ENCODE results near the gene EVPLL. TPM values are rescaled to one million over a fixed set of nuclear protein-coding genes. Genes with fewer than 3 reads are reported as not detected.
"Not testable (repeated sequence)": the region's sequence is repeated elsewhere in the genome, so short reads cannot be mapped to it uniquely, and the experiment has no call there.

EVPLL gene
- total and polyA plus RNA-seq, 4 donors = 1.1 to 4.3 (median 3.0) TPM

GRCh38 chr17:18374216-18374615, 3.4 kb upstream of the EVPLL start:
- Histone ChIP-seq H3K4me3 (no peak overlapping the region), H3K9ac (ENCODE audit: insufficient read depth in 1 of 2, low read length in 2 of 2) (no peak overlapping the region), H3K27me3 (ENCODE audit: control insufficient read depth in 3 of 3, insufficient read depth in 3 of 3, low read length in 2 of 3) (no peaks in the 10 kb centered on the region), H3K36me3 (ENCODE audit: control insufficient read depth in 4 of 4, insufficient read depth in 4 of 4, low read length in 4 of 4) (no peaks in the 10 kb centered on the region), H3K4me1 (ENCODE audit: control insufficient read depth in 5 of 5, insufficient read depth in 5 of 5, low read length in 5 of 5) (peaks cover 0 to 3% (median 0%) of the 10 kb centered on the region in 5 donors), H3K27ac (ENCODE audit: low read depth in 1 of 2, low read length in 1 of 2) (no peak overlapping the region), H3K9me3 (ENCODE audit: control insufficient read depth in 4 of 4, insufficient read depth in 3 of 4, low read length in 3 of 4) (no peaks in the 10 kb centered on the region)
- DNase-seq (no peak), ATAC-seq (ENCODE audit: insufficient read depth, low FRiP score) (no peak)
- TF ChIP-seq, protein P1, sequence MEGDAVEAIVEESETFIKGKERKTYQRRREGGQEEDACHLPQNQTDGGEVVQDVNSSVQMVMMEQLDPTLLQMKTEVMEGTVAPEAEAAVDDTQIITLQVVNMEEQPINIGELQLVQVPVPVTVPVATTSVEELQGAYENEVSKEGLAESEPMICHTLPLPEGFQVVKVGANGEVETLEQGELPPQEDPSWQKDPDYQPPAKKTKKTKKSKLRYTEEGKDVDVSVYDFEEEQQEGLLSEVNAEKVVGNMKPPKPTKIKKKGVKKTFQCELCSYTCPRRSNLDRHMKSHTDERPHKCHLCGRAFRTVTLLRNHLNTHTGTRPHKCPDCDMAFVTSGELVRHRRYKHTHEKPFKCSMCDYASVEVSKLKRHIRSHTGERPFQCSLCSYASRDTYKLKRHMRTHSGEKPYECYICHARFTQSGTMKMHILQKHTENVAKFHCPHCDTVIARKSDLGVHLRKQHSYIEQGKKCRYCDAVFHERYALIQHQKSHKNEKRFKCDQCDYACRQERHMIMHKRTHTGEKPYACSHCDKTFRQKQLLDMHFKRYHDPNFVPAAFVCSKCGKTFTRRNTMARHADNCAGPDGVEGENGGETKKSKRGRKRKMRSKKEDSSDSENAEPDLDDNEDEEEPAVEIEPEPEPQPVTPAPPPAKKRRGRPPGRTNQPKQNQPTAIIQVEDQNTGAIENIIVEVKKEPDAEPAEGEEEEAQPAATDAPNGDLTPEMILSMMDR (IDR thresholded peaks at IDR 0.05; ENCODE audit: control extremely low read depth, extremely low read depth) = no peak
- whole genome bisulfite sequencing, 2 donors = 84 to 96% methylated on average over 7 of the region's 7 CpGs

DNA sequence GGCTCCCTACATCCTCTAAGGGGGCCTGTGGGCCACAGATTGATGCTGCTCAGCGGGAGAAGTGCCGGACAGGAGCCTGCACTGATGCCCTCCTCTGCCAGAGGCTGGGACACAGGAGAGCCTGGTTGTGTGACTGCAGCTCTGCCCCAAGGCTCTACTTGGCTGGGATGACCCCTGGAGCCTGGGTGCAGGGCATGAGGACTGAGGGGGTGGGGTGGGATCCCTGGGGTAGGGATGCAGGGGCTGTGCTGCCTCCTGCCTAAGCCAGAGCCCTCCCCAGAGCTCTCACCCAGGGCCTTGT, 577 bp downstream of the EVPLL start:
- H3K4me1 ChIP-seq (ENCODE audit: control insufficient read depth in 5 of 5, insufficient read depth in 5 of 5, low read length in 5 of 5) = peaks cover 0 to 3% (median 0%) of the 10 kb centered on the region in 5 donors
- ATAC-seq (ENCODE audit: insufficient read depth, low FRiP score) (no peak), DNase-seq (no peak)
- 81 to 83% methylated on average over 2 of the region's 2 CpGs for WGBS, 2 donors
- no peak overlapping the region for H3K9ac ChIP-seq (ENCODE audit: insufficient read depth in 1 of 2, low read length in 2 of 2)
- TF ChIP-seq, protein P1 (IDR thresholded peaks at IDR 0.05; ENCODE audit: control extremely low read depth, extremely low read depth) = no peak
- no peaks in the 10 kb centered on the region for H3K36me3 ChIP-seq (ENCODE audit: control insufficient read depth in 4 of 4, insufficient read depth in 4 of 4, low read length in 4 of 4)
- H3K9me3 ChIP-seq (ENCODE audit: control insufficient read depth in 4 of 4, insufficient read depth in 3 of 4, low read length in 3 of 4) = peaks cover 0 to 1% (median 0%) of the 10 kb centered on the region in 4 donors
- no peak overlapping the region for H3K4me3 ChIP-seq
- no peaks in the 10 kb centered on the region for H3K27me3 ChIP-seq (ENCODE audit: control insufficient read depth in 3 of 3, insufficient read depth in 3 of 3, low read length in 2 of 3)
- H3K27ac ChIP-seq (ENCODE audit: low read depth in 1 of 2, low read length in 1 of 2) = peak overlapping the region in 1 of 2 donors; percentile 91

GRCh38 chr17:18378614-18379013, 1.0 kb downstream of the EVPLL start:
- ATAC-seq (ENCODE audit: insufficient read depth, low FRiP score); H3K36me3 ChIP-seq (ENCODE audit: control insufficient read depth in 4 of 4, insufficient read depth in 4 of 4, low read length in 4 of 4); H3K9ac ChIP-seq (ENCODE audit: insufficient read depth in 1 of 2, low read length in 2 of 2); DNase-seq; H3K4me1 ChIP-seq (ENCODE audit: control insufficient read depth in 5 of 5, insufficient read depth in 5 of 5, low read length in 5 of 5); H3K4me3 ChIP-seq; H3K9me3 ChIP-seq (ENCODE audit: control insufficient read depth in 4 of 4, insufficient read depth in 3 of 4, low read length in 3 of 4); H3K27me3 ChIP-seq (ENCODE audit: control insufficient read depth in 3 of 3, insufficient read depth in 3 of 3, low read length in 2 of 3): not testable (repeated sequence)
- WGBS, 2 donors = 72 to 73% methylated on average over 5 of the region's 5 CpGs
- H3K27ac ChIP-seq (ENCODE audit: low read depth in 1 of 2, low read length in 1 of 2) = peak overlapping the region in 1 of 2 donors; percentile 91

DNA sequence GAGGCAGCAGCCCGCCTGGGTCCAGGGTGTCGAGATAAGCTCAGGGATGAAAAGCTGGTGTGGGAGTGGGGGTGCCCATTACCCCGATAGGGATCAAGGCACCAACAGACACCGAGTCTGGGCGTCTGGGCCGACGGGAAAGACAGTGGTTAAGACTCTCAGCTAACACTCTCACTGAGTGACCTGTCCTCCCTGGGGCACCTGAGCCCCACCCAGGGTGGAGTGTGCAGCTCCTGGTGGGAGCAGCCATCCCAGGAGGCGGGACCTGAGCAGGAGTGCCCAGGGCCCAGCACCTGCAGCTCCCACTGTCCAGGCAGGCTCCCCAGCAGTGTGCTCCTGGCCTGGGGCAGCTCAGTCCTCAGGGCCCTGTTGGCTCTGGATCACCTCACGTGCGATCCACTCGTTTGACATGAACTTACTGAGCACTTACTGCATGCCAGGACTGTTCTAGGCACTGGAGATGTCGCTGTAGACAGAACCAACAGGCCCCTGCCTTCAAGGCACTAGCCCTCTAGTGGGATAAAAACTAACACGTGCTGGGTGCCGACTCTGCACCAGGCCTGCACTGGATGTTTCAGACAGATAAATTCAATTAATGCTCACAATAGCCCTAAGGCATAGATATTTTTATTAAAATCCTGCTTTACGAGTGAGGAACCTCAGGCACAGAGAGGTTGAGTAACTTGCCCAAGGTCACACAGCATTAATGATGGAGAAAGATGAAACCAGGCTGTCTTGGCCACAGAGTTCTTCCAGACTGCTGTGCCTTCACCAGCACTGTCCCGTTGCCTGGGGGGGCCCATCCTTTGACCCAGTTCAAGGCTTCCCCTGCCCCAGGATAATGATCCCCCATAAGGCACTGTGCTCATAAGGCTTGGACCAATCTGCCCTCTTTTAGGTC, 1.9 kb downstream of the EVPLL start:
- no peak overlapping the region for H3K4me3 ChIP-seq
- TF ChIP-seq, protein P1 (IDR thresholded peaks at IDR 0.05; ENCODE audit: control extremely low read depth, extremely low read depth) = no peak
- peaks cover 0 to 2% (median 0%) of the 10 kb centered on the region in 3 donors for H3K27me3 ChIP-seq (ENCODE audit: control insufficient read depth in 3 of 3, insufficient read depth in 3 of 3, low read length in 2 of 3)
- 81 to 91% methylated on average over 16 of the region's 16 CpGs for WGBS, 2 donors
- H3K27ac ChIP-seq (ENCODE audit: low read depth in 1 of 2, low read length in 1 of 2) = no peak overlapping the region
- peaks cover 0 to 3% (median 0%) of the 10 kb centered on the region in 5 donors for H3K4me1 ChIP-seq (ENCODE audit: control insufficient read depth in 5 of 5, insufficient read depth in 5 of 5, low read length in 5 of 5)
- H3K9ac ChIP-seq (ENCODE audit: insufficient read depth in 1 of 2, low read length in 2 of 2) = no peak overlapping the region
- ATAC-seq (ENCODE audit: insufficient read depth, low FRiP score) (no peak), DNase-seq (no peak)
- peaks cover 0 to 1% (median 0%) of the 10 kb centered on the region in 4 donors for H3K9me3 ChIP-seq (ENCODE audit: control insufficient read depth in 4 of 4, insufficient read depth in 3 of 4, low read length in 3 of 4)
- no peaks in the 10 kb centered on the region for H3K36me3 ChIP-seq (ENCODE audit: control insufficient read depth in 4 of 4, insufficient read depth in 4 of 4, low read length in 4 of 4)
